A549 (cell line): ENCODE measurements around the gene GPBAR1.

Source experiments
- CEBPB ChIP-seq, 2 experiments: fragments of >200 bp in 1 of 2; sonication (Bioruptor Twin) in 1 of 2; formaldehyde crosslinking in 1 of 2; IDR thresholded peaks; 2 replicates each; pipeline ENCODE4 v1.6.1; 2012 to 2016
- MAFK ChIP-seq: fragments of 450-650 bp; IDR thresholded peaks from 2 replicates; pipeline ENCODE4 v1.6.1; 2014; ENCODE audit not compliant: partially characterized antibody
- NFE2L2 ChIP-seq: fragments of 150-350 bp; conservative IDR thresholded peaks from 2 replicates; pipeline ENCODE4 v1.6.1; 2014; ENCODE audit warnings: low read length
- POLR2A ChIP-seq: IDR thresholded peaks from 2 replicates; pipeline ENCODE4 v1.6.1; 2012; ENCODE audit warnings: mild to moderate bottlenecking, low read length
- POLR2AphosphoS2 ChIP-seq: conservative IDR thresholded peaks from 2 replicates; pipeline ENCODE4 v1.6.1; 2012; ENCODE audit warnings: low read length, improper control_type of control experiment, inconsistent platforms
- RAD21 ChIP-seq, 2 experiments: fragments of >200 bp in 1 of 2; sonication (Bioruptor Twin) in 1 of 2; formaldehyde crosslinking in 1 of 2; IDR thresholded peaks in 1 of 2; conservative IDR thresholded peaks in 1 of 2; 2 replicates in 1 of 2; 3 replicates in 1 of 2; pipeline ENCODE4 v1.6.1; 2012 to 2018; ENCODE audit warnings: inconsistent platforms in 1 of 2
- RCOR1 ChIP-seq: fragments of 150-350 bp; IDR thresholded peaks from 2 replicates; pipeline ENCODE4 v1.6.1; 2014; ENCODE audit warnings: antibody characterized with exemption, low read length, low read depth
- TF ChIP-seq, protein P1 (sequence below): fragments of >200 bp; sonication (Bioruptor Twin); formaldehyde crosslinking; IDR thresholded peaks from 3 replicates; pipeline ENCODE4 v1.5.1; 2016
- TF ChIP-seq, protein P2 (sequence below): fragments of 450-650 bp; IDR thresholded peaks from 2 replicates; pipeline ENCODE4 v1.6.1; 2014; ENCODE audit warnings: antibody characterized with exemption
- TF ChIP-seq, protein P3 (sequence below): IDR thresholded peaks from 2 replicates; pipeline ENCODE4 v1.6.1; 2012
- TF ChIP-seq, protein P4 (sequence below): fragments of 200-600 bp; sonication (generic); IDR thresholded peaks from 2 replicates; pipeline ENCODE4 v1.6.1; 2016; ENCODE audit warnings: antibody characterized with exemption, mild to moderate bottlenecking, moderate library complexity
- TF ChIP-seq, protein P5 (sequence below): fragments of >200 bp; sonication (Bioruptor Twin); formaldehyde crosslinking; IDR thresholded peaks from 2 replicates; pipeline ENCODE4 v1.6.1; 2016

DNA sequence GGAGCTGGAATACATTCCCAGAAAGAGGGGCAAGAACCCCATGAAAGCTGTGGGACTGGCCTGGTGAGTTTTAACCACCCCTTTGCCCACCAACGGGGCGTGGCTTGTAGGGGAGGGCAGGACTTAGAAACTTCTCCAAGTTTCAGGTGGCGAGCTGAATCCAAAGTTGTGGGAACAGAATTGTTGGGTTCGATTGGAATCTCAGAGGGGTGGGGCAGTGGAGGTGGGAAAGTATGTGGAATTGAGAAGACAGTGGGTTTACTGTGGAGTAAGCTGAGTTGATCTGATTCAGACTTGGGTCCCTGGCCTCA, 10.6 kb downstream of the GPBAR1 start:
- TF ChIP-seq, protein P1, sequence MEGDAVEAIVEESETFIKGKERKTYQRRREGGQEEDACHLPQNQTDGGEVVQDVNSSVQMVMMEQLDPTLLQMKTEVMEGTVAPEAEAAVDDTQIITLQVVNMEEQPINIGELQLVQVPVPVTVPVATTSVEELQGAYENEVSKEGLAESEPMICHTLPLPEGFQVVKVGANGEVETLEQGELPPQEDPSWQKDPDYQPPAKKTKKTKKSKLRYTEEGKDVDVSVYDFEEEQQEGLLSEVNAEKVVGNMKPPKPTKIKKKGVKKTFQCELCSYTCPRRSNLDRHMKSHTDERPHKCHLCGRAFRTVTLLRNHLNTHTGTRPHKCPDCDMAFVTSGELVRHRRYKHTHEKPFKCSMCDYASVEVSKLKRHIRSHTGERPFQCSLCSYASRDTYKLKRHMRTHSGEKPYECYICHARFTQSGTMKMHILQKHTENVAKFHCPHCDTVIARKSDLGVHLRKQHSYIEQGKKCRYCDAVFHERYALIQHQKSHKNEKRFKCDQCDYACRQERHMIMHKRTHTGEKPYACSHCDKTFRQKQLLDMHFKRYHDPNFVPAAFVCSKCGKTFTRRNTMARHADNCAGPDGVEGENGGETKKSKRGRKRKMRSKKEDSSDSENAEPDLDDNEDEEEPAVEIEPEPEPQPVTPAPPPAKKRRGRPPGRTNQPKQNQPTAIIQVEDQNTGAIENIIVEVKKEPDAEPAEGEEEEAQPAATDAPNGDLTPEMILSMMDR: no peak
- no peak for TF ChIP-seq POLR2A
- TF ChIP-seq, protein P2, sequence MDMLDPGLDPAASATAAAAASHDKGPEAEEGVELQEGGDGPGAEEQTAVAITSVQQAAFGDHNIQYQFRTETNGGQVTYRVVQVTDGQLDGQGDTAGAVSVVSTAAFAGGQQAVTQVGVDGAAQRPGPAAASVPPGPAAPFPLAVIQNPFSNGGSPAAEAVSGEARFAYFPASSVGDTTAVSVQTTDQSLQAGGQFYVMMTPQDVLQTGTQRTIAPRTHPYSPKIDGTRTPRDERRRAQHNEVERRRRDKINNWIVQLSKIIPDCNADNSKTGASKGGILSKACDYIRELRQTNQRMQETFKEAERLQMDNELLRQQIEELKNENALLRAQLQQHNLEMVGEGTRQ: no peak
- TF ChIP-seq RCOR1: no peak
- TF ChIP-seq, protein P3, sequence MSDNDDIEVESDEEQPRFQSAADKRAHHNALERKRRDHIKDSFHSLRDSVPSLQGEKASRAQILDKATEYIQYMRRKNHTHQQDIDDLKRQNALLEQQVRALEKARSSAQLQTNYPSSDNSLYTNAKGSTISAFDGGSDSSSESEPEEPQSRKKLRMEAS: no peak
- no peak for TF ChIP-seq MAFK
- TF ChIP-seq, protein P4, sequence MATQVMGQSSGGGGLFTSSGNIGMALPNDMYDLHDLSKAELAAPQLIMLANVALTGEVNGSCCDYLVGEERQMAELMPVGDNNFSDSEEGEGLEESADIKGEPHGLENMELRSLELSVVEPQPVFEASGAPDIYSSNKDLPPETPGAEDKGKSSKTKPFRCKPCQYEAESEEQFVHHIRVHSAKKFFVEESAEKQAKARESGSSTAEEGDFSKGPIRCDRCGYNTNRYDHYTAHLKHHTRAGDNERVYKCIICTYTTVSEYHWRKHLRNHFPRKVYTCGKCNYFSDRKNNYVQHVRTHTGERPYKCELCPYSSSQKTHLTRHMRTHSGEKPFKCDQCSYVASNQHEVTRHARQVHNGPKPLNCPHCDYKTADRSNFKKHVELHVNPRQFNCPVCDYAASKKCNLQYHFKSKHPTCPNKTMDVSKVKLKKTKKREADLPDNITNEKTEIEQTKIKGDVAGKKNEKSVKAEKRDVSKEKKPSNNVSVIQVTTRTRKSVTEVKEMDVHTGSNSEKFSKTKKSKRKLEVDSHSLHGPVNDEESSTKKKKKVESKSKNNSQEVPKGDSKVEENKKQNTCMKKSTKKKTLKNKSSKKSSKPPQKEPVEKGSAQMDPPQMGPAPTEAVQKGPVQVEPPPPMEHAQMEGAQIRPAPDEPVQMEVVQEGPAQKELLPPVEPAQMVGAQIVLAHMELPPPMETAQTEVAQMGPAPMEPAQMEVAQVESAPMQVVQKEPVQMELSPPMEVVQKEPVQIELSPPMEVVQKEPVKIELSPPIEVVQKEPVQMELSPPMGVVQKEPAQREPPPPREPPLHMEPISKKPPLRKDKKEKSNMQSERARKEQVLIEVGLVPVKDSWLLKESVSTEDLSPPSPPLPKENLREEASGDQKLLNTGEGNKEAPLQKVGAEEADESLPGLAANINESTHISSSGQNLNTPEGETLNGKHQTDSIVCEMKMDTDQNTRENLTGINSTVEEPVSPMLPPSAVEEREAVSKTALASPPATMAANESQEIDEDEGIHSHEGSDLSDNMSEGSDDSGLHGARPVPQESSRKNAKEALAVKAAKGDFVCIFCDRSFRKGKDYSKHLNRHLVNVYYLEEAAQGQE: no peak
- TF ChIP-seq POLR2AphosphoS2: no peak
- TF ChIP-seq NFE2L2: no peak
- TF ChIP-seq RAD21 (conservative IDR thresholded peaks at IDR 0.05 in 1 of 2, IDR thresholded peaks at IDR 0.05 in 1 of 2): no peak
- TF ChIP-seq, protein P5, sequence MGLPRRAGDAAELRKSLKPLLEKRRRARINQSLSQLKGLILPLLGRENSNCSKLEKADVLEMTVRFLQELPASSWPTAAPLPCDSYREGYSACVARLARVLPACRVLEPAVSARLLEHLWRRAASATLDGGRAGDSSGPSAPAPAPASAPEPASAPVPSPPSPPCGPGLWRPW: no peak
- no peak for TF ChIP-seq CEBPB (IDR thresholded peaks at IDR 0.05)
